Kidney (tissue), 14 donors: ENCODE measurements around the gene S100G. TPM values are rescaled to one million over a fixed set of nuclear protein-coding genes. Genes with fewer than 3 reads are reported as not detected.

Experiments
- DNase-seq, 5 donors: peaks; one replicate each; pipeline ENCODE4 v3.0.0-alpha.2; 2013 to 2020
- FAIRE-seq: peaks from 2 replicates; lab custom pipeline; 2012; peaks lifted over from hg19 to GRCh38; lab: Jason Lieb, UNC
- H3K27ac ChIP-seq, 2 donors: one replicate each; pipeline ENCODE4 v1.7.0; 2013; ENCODE audit warnings: low read depth in 2 of 2, low read length in 2 of 2, inconsistent platforms in 1 of 2
- H3K27me3 ChIP-seq: one replicate; pipeline ENCODE4 v1.7.1; 2013; ENCODE audit warnings: low read length, inconsistent platforms; ENCODE audit not compliant: control insufficient read depth, insufficient read depth
- H3K36me3 ChIP-seq, 3 donors: one replicate each; pipeline versions ENCODE4 v1.7.0 to v1.7.1; 2013; ENCODE audit warnings: low read length in 3 of 3, control low read depth in 1 of 3, inconsistent platforms in 1 of 3; ENCODE audit not compliant: insufficient read depth in 3 of 3, control insufficient read depth in 2 of 3
- H3K4me1 ChIP-seq, 3 donors: one replicate each; pipeline versions ENCODE4 v1.7.0 to v1.7.1; 2013; ENCODE audit warnings: low read length in 3 of 3, inconsistent platforms in 1 of 3, low read depth in 1 of 3; ENCODE audit not compliant: control insufficient read depth in 2 of 3, insufficient read depth in 2 of 3
- H3K4me3 ChIP-seq, 3 donors: one replicate each; pipeline versions ENCODE4 v1.7.0 to v1.8.1; 2013; ENCODE audit warnings: low read length in 3 of 3, control low read depth in 1 of 3, inconsistent platforms in 1 of 3
- H3K9ac ChIP-seq, 3 donors: one replicate each; pipeline versions ENCODE4 v1.7.0 to v1.7.1; 2013; ENCODE audit warnings: low read length in 3 of 3, control low read depth in 1 of 3, inconsistent platforms in 1 of 3
- H3K9me3 ChIP-seq, 3 donors: one replicate each; pipeline versions ENCODE4 v1.7.0 to v1.7.1; 2013; ENCODE audit warnings: low read length in 3 of 3, control low read depth in 1 of 3, inconsistent platforms in 1 of 3; ENCODE audit not compliant: control insufficient read depth in 2 of 3, insufficient read depth in 1 of 3
- intact Hi-C: fragments of 100-400 bp; cut with DNase I; formaldehyde crosslinking; loops from one replicate; pipeline ENCODE4 v1.11.1; 2022
- polyA plus RNA-seq: library from polyadenylated mRNA; stranded (reverse); fragments of 350-450 nt; fragmentation: Illumina TruSeq; extraction: RNeasy Lipid Tissue Mini Kit (QIAGEN cat#74804); gene quantifications from one replicate; pipeline ENCODE4 v1.2.3, GENCODE V29; 2014; ENCODE audit warnings: low read depth, low replicate concordance; ENCODE audit not compliant: insufficient read depth
- total RNA-seq: library from RNA; stranded (reverse); fragmentation: NEBNext Ultra II Directional; extraction: Animal tissue kit (Norgen Biotek cat#: 25700); gene quantifications from one replicate; pipeline ENCODE4 v1.2.1, GENCODE V29; 2021
- TF ChIP-seq, protein P1 (sequence below): IDR thresholded peaks from 3 replicates; pipeline ENCODE4 v1.5.1; 2012; ENCODE audit warnings: mild to moderate bottlenecking, moderate library complexity, borderline replicate concordance; ENCODE audit not compliant: insufficient read depth; ENCODE audit errors: extremely low read depth
- donor health status: control.
- donor health status: control.
- donor health status: control.
- donor health status: control.
- donor health status: control.
- donor health status: DM: yes; HTN: yes; CAD: no.
- donor health status: Normal renal cell carcinoma (clear cell type).

The S100G gene
- total and polyA plus RNA-seq, 2 donors from 2014 or later = not detected

DNA sequence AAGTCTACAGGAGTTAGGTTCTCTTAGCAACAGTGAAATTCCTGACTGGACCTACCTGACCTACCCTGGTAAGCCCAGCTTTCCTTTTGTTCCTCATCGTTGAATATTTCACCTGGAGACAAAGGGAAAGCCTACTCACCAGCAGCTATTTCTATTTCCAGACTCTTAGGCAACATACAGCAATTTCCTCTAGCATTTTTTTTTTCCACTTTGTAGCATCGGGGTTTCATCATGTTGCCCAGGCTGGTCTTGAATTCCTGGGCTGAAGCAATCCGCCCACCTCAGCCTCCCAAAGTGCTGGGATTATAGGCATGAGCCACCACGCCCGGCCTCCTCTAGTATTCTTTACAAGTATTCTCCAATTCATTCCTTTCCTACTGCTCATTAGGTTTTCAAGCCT, 6.8 kb upstream of the S100G start:
- intact Hi-C loops = no loop called here
- no peaks in the 10 kb centered on the region for H3K9me3 ChIP-seq
- DNase-seq = no peak
- H3K27ac ChIP-seq = no peak overlapping the region
- H3K4me1 ChIP-seq = no peaks in the 10 kb centered on the region
- H3K27me3 ChIP-seq = peaks cover 11% of the 10 kb centered on the region
- H3K36me3 ChIP-seq = no peaks in the 10 kb centered on the region
- H3K9ac ChIP-seq = no peak overlapping the region
- no peak overlapping the region for H3K4me3 ChIP-seq
- TF ChIP-seq, protein P1, sequence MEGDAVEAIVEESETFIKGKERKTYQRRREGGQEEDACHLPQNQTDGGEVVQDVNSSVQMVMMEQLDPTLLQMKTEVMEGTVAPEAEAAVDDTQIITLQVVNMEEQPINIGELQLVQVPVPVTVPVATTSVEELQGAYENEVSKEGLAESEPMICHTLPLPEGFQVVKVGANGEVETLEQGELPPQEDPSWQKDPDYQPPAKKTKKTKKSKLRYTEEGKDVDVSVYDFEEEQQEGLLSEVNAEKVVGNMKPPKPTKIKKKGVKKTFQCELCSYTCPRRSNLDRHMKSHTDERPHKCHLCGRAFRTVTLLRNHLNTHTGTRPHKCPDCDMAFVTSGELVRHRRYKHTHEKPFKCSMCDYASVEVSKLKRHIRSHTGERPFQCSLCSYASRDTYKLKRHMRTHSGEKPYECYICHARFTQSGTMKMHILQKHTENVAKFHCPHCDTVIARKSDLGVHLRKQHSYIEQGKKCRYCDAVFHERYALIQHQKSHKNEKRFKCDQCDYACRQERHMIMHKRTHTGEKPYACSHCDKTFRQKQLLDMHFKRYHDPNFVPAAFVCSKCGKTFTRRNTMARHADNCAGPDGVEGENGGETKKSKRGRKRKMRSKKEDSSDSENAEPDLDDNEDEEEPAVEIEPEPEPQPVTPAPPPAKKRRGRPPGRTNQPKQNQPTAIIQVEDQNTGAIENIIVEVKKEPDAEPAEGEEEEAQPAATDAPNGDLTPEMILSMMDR = no peak
- FAIRE-seq = no peak

DNA sequence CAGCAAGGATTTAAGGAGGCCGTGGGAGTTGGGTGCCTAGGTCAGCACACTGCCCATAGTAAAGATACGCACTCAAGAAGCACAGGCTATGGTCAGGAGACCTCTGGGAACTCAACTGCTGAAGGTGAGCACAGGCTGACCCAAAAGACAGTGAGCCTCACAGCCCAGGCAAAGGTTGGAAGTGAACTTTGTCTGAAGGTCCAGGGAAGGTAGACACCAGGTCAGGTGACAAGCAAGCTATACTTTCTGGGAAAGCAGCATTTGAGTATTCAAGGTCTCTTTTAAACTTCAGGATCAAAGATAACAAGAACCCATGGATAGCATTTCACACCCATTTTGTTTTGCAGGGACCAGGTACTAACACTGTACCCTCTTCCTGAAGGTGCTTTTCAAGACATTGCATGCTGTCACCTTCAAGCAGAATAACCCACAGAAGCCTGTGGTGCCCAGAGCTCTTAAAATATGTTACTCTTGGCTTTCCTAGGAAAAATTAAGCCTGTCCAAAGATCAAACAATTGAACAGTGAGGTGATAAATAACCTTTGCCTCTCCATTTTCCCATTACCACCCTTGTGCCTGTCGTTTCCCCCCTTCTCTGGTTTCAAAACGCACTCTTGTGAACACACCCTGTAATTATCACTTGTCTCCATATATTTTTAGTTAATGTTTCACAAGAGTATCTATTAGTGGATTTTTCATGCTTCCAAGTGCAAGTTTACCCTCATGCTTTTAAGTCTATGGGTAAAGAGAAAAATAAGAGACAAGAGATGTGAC, 3.4 kb upstream of the S100G start:
- Histone ChIP-seq H3K9me3 (no peaks in the 10 kb centered on the region), H3K27me3 (peaks cover 6% of the 10 kb centered on the region), H3K4me3 (no peak overlapping the region), H3K9ac (no peak overlapping the region), H3K36me3 (no peaks in the 10 kb centered on the region), H3K4me1 (no peaks in the 10 kb centered on the region), H3K27ac (no peak overlapping the region)
- intact Hi-C loops = no loop called here
- TF ChIP-seq, protein P1 = no peak
- FAIRE-seq (no peak), DNase-seq (no peak)

DNA sequence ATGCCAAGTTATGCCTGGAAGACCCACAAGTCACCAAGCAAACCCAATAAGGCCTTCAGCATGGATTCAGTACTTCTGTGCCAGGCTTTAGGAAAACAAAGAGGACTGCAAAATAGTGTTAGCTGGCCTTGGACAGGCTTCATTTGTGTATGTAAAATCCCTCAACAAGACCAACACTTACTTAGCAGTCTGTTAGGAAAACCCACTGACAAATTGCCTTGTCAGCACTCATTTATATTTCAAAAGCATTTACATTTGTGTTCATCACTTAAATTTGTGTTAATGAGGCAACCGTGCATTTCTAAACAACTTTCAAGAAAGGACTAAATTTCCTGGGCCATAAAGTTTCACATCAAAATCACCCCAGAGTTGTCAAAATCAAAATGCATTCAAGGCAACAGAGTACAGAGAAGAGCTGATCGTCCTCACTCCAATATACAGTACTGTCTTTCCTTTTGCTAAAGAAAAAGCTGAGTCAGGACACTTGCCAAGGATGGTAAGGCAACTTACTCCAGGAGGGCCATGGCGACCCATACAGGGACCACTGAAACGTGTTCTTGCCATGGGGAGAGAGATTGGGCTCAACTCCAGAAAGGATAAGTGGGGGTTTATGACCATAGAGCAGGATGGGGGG, 1.6 kb downstream of the S100G start:
- Histone ChIP-seq H3K9me3 (no peaks in the 10 kb centered on the region), H3K27me3 (peaks cover 3% of the 10 kb centered on the region), H3K9ac (no peak overlapping the region), H3K36me3 (no peaks in the 10 kb centered on the region), H3K4me3 (no peak overlapping the region), H3K4me1 (no peaks in the 10 kb centered on the region), H3K27ac (no peak overlapping the region)
- intact Hi-C loops = no loop called here
- FAIRE-seq = no peak
- DNase-seq = no peak
- TF ChIP-seq, protein P1 = no peak
